IMR-90 (cell line): ENCODE results near the gene CCNE1. TPM values are rescaled to one million over a fixed set of nuclear protein-coding genes. Genes with fewer than 3 reads are reported as not detected.

Source experiments
- ATAC-seq: fragments of 200-7000 bp; cut with Tn5 transposase; 2 replicates; pipeline ENCODE4 v1.9.1; 2020; ENCODE audit warnings: low read depth, mild to moderate bottlenecking, moderate library complexity
- BruUV-seq: library from RNA; stranded (reverse); fragments of 400-500 nt; replicated peaks from 2 replicates; lab custom pipeline; 2021; lab: Mats Ljungman, UMichigan
- CTCF ChIA-PET: fragments of 300-600 bp; formaldehyde crosslinking; extraction: SDS; loops from one replicate; lab custom pipeline; 2021; ENCODE audit warnings: antibody characterized with exemption; lab: Yijun Ruan, JAX
- POLR2A ChIA-PET: fragments of 300-600 bp; sonication (Branson Sonifier 250); formaldehyde crosslinking; loops from one replicate; lab custom pipeline; 2022; ENCODE audit warnings: antibody characterized with exemption; ENCODE audit not compliant: unreplicated experiment; lab: Charles Lee
- DNase-seq: peaks from one replicate; pipeline ENCODE4 v3.0.0; 2013
- H2AFZ ChIP-seq: replicated peaks from 2 replicates; pipeline ENCODE3; 2013; ENCODE audit warnings: low read length, mild to moderate bottlenecking; ENCODE audit not compliant: poor library complexity
- H2AK5ac ChIP-seq: 2 replicates; pipeline ENCODE4 v1.6.1; 2013; ENCODE audit warnings: low read depth, low read length, inconsistent platforms
- H2AK9ac ChIP-seq: replicated peaks from 2 replicates; pipeline ENCODE3; 2013; ENCODE audit warnings: mild to moderate bottlenecking, low read depth, low read length, moderate library complexity; ENCODE audit not compliant: poor library complexity
- H2BK120ac ChIP-seq: 2 replicates; pipeline ENCODE4 v1.6.1; 2013; ENCODE audit warnings: low read depth, low read length, inconsistent platforms
- H2BK15ac ChIP-seq: 3 replicates; pipeline ENCODE4 v1.6.1; 2013; ENCODE audit warnings: low read depth, low read length, inconsistent platforms
- H2BK20ac ChIP-seq: 2 replicates; pipeline ENCODE4 v1.6.1; 2013; ENCODE audit warnings: low read depth, mild to moderate bottlenecking, inconsistent platforms, low read length, moderate library complexity
- H2BK5ac ChIP-seq: 2 replicates; pipeline ENCODE4 v1.6.1; 2013; ENCODE audit warnings: mild to moderate bottlenecking, low read depth, low read length, inconsistent platforms; ENCODE audit not compliant: poor library complexity, severe bottlenecking
- H3K14ac ChIP-seq: replicated peaks from 2 replicates; pipeline ENCODE4 v1.6.1; 2013; ENCODE audit warnings: low read depth, low read length, inconsistent platforms
- H3K18ac ChIP-seq: 2 replicates; pipeline ENCODE4 v1.6.1; 2013; ENCODE audit warnings: low read depth, low read length, control low read depth
- H3K23ac ChIP-seq: 2 replicates; pipeline ENCODE4 v1.6.1; 2013; ENCODE audit warnings: low read depth, low read length, inconsistent platforms
- H3K27ac ChIP-seq: 2 replicates; pipeline ENCODE4 v1.5.1; 2013; ENCODE audit warnings: mild to moderate bottlenecking, control low read depth, low read length; ENCODE audit not compliant: insufficient read depth
- H3K27me3 ChIP-seq: 2 replicates; pipeline ENCODE4 v1.6.1; 2013; ENCODE audit warnings: low read length; ENCODE audit not compliant: control insufficient read depth, insufficient read depth
- H3K36me3 ChIP-seq: 2 replicates; pipeline ENCODE4 v1.6.1; 2013; ENCODE audit warnings: low read length, mixed read lengths; ENCODE audit not compliant: control insufficient read depth, insufficient read depth
- H3K4ac ChIP-seq: 2 replicates; pipeline ENCODE4 v1.6.1; 2013; ENCODE audit warnings: low read depth, low read length, inconsistent platforms
- H3K4me1 ChIP-seq: 2 replicates; pipeline ENCODE4 v1.6.1; 2013; ENCODE audit warnings: low read length, mixed read lengths; ENCODE audit not compliant: control insufficient read depth, insufficient read depth
- H3K4me2 ChIP-seq: 2 replicates; pipeline ENCODE4 v1.6.1; 2013; ENCODE audit warnings: low read depth, mild to moderate bottlenecking, control low read depth, low read length, moderate library complexity
- H3K4me3 ChIP-seq: 2 replicates; pipeline ENCODE4 v1.5.1; 2013; ENCODE audit warnings: low read depth, mild to moderate bottlenecking, control low read depth, low read length, moderate library complexity; ENCODE audit not compliant: insufficient read depth
- H3K56ac ChIP-seq: 2 replicates; pipeline ENCODE4 v1.6.1; 2013; ENCODE audit warnings: low read length, inconsistent platforms; ENCODE audit not compliant: insufficient read depth; ENCODE audit errors: extremely low read depth
- H3K79me1 ChIP-seq, 2 experiments: 2 replicates each; pipeline ENCODE4 v1.6.1; 2013; ENCODE audit warnings: low read length in 2 of 2, inconsistent platforms in 1 of 2, low read depth in 1 of 2
- H3K9ac ChIP-seq: 2 replicates; pipeline ENCODE4 v1.6.1; 2013; ENCODE audit warnings: low read depth, low read length, control low read depth
- H3K9me1 ChIP-seq: 2 replicates; pipeline ENCODE4 v1.6.1; 2013; ENCODE audit warnings: low read length, inconsistent platforms; ENCODE audit not compliant: insufficient read depth
- H3K9me3 ChIP-seq: 2 replicates; pipeline ENCODE4 v1.6.1; 2013; ENCODE audit warnings: low read length; ENCODE audit not compliant: control insufficient read depth, insufficient read depth
- H4K20me1 ChIP-seq: 2 replicates; pipeline ENCODE4 v1.6.1; 2013; ENCODE audit warnings: low read length, inconsistent platforms; ENCODE audit not compliant: insufficient read depth
- H4K5ac ChIP-seq: 2 replicates; pipeline ENCODE4 v1.6.1; 2013; ENCODE audit warnings: mild to moderate bottlenecking, low read depth, low read length, control low read depth
- H4K8ac ChIP-seq, 2 experiments: 2 replicates each; pipeline ENCODE4 v1.6.1; 2013; ENCODE audit warnings: low read depth in 2 of 2, low read length in 2 of 2, control low read depth in 1 of 2, inconsistent platforms in 1 of 2
- H4K91ac ChIP-seq: 2 replicates; pipeline ENCODE4 v1.6.1; 2013; ENCODE audit warnings: low read depth, low read length, inconsistent platforms; ENCODE audit not compliant: insufficient read depth
- CEBPB ChIP-seq: IDR thresholded peaks from 2 replicates; pipeline ENCODE4 v1.6.1; 2012; ENCODE audit warnings: low read depth, low read length, improper control_type of control experiment
- MAFK ChIP-seq: IDR thresholded peaks from 2 replicates; pipeline ENCODE4 v1.6.1; 2012; ENCODE audit warnings: low read depth, low read length, improper control_type of control experiment
- MAZ ChIP-seq: IDR thresholded peaks from 2 replicates; pipeline ENCODE4 v1.6.1; 2012; ENCODE audit warnings: low read depth, mild to moderate bottlenecking, low read length, improper control_type of control experiment, moderate library complexity, borderline replicate concordance
- MXI1 ChIP-seq: IDR thresholded peaks from 2 replicates; pipeline ENCODE4 v1.6.1; 2012; ENCODE audit warnings: low read depth, mild to moderate bottlenecking, low read length, moderate library complexity, borderline replicate concordance
- POLR2A ChIP-seq: IDR thresholded peaks from 2 replicates; pipeline ENCODE4 v1.6.1; 2012; ENCODE audit warnings: mild to moderate bottlenecking, low read depth, low read length
- RFX5 ChIP-seq: IDR thresholded peaks from 2 replicates; pipeline ENCODE4 v1.8.0; 2012; ENCODE audit warnings: low read depth, mild to moderate bottlenecking, low read length, moderate library complexity
- WGBS, 2 experiments: methylation state at CpG; one replicate each; pipeline versions ENCODE4 v1.1.5 to v1.1.7; 2013; ENCODE audit warnings: missing lambda C conversion rate in 2 of 2; ENCODE audit not compliant: insufficient read length in 1 of 2; ENCODE audit errors: extremely low coverage in 2 of 2; 5-methylcytosine and 5-hydroxymethylcytosine counted together
- dilution Hi-C: fragments of 300-500 bp; cut with HindIII; formaldehyde crosslinking; loops from one replicate; pipeline ENCODE4 v1.14.3; 2018; ENCODE audit warnings: low sequenced_read_pairs; ENCODE audit not compliant: unreplicated experiment
- in situ Hi-C: fragments of 300-500 bp; cut with MboI; formaldehyde crosslinking; loops from 3 replicates; pipeline ENCODE4 v1.14.3; 2019; ENCODE audit warnings: low sequenced_read_pairs, inconsistent platforms, mixed read lengths
- intact Hi-C: fragments of 100-400 bp; cut with micrococcal nuclease; formaldehyde crosslinking; loops from 2 replicates; pipeline ENCODE4 v1.10.0; 2022
- polyA plus RNA-seq, 3 experiments: library from polyadenylated mRNA; depleted of rRNA; stranded (reverse); fragments of >200 nt; gene quantifications; 2 replicates each; pipeline ENCODE4 v1.2.3, GENCODE V29; 2012; ENCODE audit warnings: low replicate concordance in 1 of 3
- total RNA-seq: library from RNA; depleted of rRNA; stranded (reverse); fragments of >200 nt; gene quantifications from 2 replicates; pipeline ENCODE4 v1.2.3, GENCODE V29; 2012
- TF ChIP-seq, protein P1 (sequence below): conservative IDR thresholded peaks from 2 replicates; pipeline ENCODE4 v1.5.1; 2012; ENCODE audit warnings: mild to moderate bottlenecking, low read depth, low read length, improper control_type of control experiment
- TF ChIP-seq, protein P2 (sequence below): fragments of 150-350 bp; IDR thresholded peaks from 2 replicates; pipeline ENCODE4 v1.6.1; 2016; ENCODE audit warnings: low read depth, mild to moderate bottlenecking, low read length, moderate library complexity, borderline replicate concordance

CCNE1 gene
- total and polyA plus RNA-seq, 2 of the 4 experiments (the other 2 are of a cell fraction), result 6.8 to 7.0 TPM

- Histone ChIP-seq H2AFZ (no peak overlapping the region), H4K91ac (no peak overlapping the region), H3K4me1 (no peaks in the 10 kb centered on the region), H2AK5ac (no peak overlapping the region), H3K79me1 (no peaks in the 10 kb centered on the region), H3K56ac (no peak overlapping the region), H3K4me2 (no peak overlapping the region), H3K23ac (no peak overlapping the region), H4K5ac (no peak overlapping the region), H4K20me1 (no peaks in the 10 kb centered on the region), H2BK120ac (no peak overlapping the region), H3K36me3 (no peaks in the 10 kb centered on the region), H4K8ac (no peak overlapping the region), H2BK15ac (no peak overlapping the region), H3K27ac (no peak overlapping the region), H2BK5ac (no peak overlapping the region), H2BK20ac (no peak overlapping the region), H3K18ac (no peak overlapping the region), H3K4me3 (no peak overlapping the region), H3K9me3 (no peaks in the 10 kb centered on the region), H3K9me1 (no peaks in the 10 kb centered on the region), H3K4ac (no peak overlapping the region), H3K27me3 (peaks cover 6% of the 10 kb centered on the region), H3K9ac (no peak overlapping the region), H3K14ac (no peak overlapping the region), H2AK9ac (no peak overlapping the region)
- no peak for DNase-seq
- POLR2A ChIA-PET, result no interaction called here
- in situ Hi-C loops, result no loop called here
- no peak for ATAC-seq
- TF ChIP-seq, protein P1, sequence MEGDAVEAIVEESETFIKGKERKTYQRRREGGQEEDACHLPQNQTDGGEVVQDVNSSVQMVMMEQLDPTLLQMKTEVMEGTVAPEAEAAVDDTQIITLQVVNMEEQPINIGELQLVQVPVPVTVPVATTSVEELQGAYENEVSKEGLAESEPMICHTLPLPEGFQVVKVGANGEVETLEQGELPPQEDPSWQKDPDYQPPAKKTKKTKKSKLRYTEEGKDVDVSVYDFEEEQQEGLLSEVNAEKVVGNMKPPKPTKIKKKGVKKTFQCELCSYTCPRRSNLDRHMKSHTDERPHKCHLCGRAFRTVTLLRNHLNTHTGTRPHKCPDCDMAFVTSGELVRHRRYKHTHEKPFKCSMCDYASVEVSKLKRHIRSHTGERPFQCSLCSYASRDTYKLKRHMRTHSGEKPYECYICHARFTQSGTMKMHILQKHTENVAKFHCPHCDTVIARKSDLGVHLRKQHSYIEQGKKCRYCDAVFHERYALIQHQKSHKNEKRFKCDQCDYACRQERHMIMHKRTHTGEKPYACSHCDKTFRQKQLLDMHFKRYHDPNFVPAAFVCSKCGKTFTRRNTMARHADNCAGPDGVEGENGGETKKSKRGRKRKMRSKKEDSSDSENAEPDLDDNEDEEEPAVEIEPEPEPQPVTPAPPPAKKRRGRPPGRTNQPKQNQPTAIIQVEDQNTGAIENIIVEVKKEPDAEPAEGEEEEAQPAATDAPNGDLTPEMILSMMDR, result no peak
- TF ChIP-seq, protein P2, sequence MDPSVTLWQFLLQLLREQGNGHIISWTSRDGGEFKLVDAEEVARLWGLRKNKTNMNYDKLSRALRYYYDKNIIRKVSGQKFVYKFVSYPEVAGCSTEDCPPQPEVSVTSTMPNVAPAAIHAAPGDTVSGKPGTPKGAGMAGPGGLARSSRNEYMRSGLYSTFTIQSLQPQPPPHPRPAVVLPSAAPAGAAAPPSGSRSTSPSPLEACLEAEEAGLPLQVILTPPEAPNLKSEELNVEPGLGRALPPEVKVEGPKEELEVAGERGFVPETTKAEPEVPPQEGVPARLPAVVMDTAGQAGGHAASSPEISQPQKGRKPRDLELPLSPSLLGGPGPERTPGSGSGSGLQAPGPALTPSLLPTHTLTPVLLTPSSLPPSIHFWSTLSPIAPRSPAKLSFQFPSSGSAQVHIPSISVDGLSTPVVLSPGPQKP, result no peak
- TF ChIP-seq POLR2A (no peak), CEBPB (no peak), RFX5 (no peak), MAFK (no peak), MAZ (no peak), MXI1 (no peak)
- WGBS, 2 experiments, result 60% methylated on average over 1 of the region's 3 CpGs; no CpG with 5 or more reads in 1 of the 2 experiments
- intact Hi-C loops, result no loop called here
- no TSS peak for BruUV-seq
- CTCF ChIA-PET, result no interaction called here
- dilution Hi-C loops, result no loop called here
Measured at GRCh38 chr19:29851769-29852521, 40.2 kb downstream of the CCNE1 start.
